ENCODE measurements around the gene BTNL3. TPM values are rescaled to one million over a fixed set of nuclear protein-coding genes. Genes with fewer than 3 reads are reported as not detected.
A peak's percentile ranks its signal among the peaks of the same experiment; 100 is the strongest.
"Not testable (repeated sequence)": the region's sequence is repeated elsewhere in the genome, so short reads cannot be mapped to it uniquely, and the experiment has no call there.

Gene BTNL3
- total RNA-seq, 2 donors from 2014 or later, result not detected

DNA sequence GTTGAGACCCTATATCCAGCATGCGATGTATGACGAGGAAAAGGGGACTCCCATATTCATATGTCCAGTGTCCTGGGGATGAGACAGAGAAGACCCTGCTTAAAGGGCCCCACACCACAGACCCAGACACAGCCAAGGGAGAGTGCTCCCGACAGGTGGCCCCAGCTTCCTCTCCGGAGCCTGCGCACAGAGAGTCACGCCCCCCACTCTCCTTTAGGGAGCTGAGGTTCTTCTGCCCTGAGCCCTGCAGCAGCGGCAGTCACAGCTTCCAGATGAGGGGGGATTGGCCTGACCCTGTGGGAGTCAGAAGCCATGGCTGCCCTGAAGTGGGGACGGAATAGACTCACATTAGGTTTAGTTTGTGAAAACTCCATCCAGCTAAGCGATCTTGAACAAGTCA is 17.1 kb downstream of the BTNL3 start:
- ATAC-seq, result no peak
- Mint-ChIP-seq H3K9me3 (no peaks in the 10 kb centered on the region), H3K36me3 (no peaks in the 10 kb centered on the region), H3K27ac (no peak overlapping the region)
- no peak for DNase-seq (ENCODE audit: low spot score in 2 of 2)

DNA sequence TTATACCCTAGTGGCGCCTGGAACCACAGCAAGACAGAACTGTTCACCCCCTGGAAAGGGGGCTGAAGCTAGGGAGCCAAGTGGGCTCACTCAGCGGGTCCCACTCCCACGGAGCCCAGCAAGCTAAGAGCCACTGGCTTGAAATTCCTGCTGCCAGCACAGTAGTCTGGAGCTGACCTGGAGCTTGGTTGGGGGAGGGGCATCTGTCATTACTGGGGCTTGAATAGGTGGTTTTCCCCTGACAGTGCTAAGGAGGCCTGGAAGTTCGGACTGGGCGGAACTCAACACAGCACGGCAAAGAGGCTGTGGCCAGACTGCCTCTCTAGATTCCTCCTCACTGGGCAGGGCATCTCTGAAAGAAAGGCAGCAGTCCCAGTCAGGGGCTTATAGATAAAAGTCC is 19.5 kb downstream of the BTNL3 start:
- Mint-ChIP-seq H3K27ac (no peak overlapping the region), H3K9me3 (no peaks in the 10 kb centered on the region), H3K36me3 (no peaks in the 10 kb centered on the region)
- ATAC-seq (no peak), DNase-seq (ENCODE audit: low spot score in 2 of 2) (no peak)

- not testable (repeated sequence) for H3K36me3 Mint-ChIP-seq, ATAC-seq
These were observed 21.4 kb downstream of the BTNL3 start for GRCh38 chr5:181010018-181010417.

GRCh38 chr5:181014654-181015053 is 26.0 kb downstream of the BTNL3 start:
- not testable (repeated sequence) for H3K9me3 Mint-ChIP-seq; H3K27ac Mint-ChIP-seq; ATAC-seq; H3K36me3 Mint-ChIP-seq; DNase-seq (ENCODE audit: low spot score in 2 of 2)

More at GRCh38 chr5:181010018-181010417, 21.4 kb downstream of the BTNL3 start:
- not testable (repeated sequence) for DNase-seq (ENCODE audit: low spot score in 2 of 2); H3K9me3 Mint-ChIP-seq; H3K27ac Mint-ChIP-seq

DNA sequence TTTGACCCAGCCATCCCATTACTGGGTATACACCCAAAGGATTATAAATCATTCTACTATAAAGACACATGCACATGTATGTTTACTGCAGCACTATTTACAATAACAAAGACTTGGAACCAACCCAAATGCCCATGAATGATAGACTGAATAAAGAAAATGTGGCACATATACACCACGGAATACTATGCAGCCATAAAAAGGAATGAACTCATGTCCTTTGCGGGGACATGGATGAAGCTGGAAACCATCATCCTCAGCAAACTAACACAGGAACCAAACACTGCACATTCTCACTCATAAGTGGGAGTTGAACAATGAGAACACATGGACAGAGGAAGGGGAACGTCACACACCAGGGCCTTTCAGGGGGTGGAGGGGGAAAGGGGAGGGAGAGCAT is 28.8 kb downstream of the BTNL3 start:
- not testable (repeated sequence) for ATAC-seq; H3K27ac Mint-ChIP-seq; DNase-seq (ENCODE audit: low spot score in 2 of 2)
- Mint-ChIP-seq H3K9me3 (peaks cover 12 to 13% of the 10 kb centered on the region in 2 donors), H3K36me3 (peaks cover 5 to 11% of the 10 kb centered on the region in 2 donors)

- Mint-ChIP-seq H3K27ac (no peak overlapping the region), H3K9me3 (peaks cover 18 to 22% of the 10 kb centered on the region in 2 donors), H3K36me3 (peaks cover 11% of the 10 kb centered on the region in 2 donors)
- DNase-seq (ENCODE audit: low spot score in 2 of 2) (no peak), ATAC-seq (no peak)
These were observed 32.0 kb downstream of the BTNL3 start for GRCh38 chr5:181020688-181021087.

GRCh38 chr5:181024245-181025064 is 35.8 kb downstream of the BTNL3 start:
- ATAC-seq (no peak), DNase-seq (ENCODE audit: low spot score in 2 of 2) (no peak)
- no peak overlapping the region for H3K27ac Mint-ChIP-seq
- H3K9me3 Mint-ChIP-seq, result peaks cover 18 to 22% of the 10 kb centered on the region in 2 donors
- peaks cover 11% of the 10 kb centered on the region in 2 donors for H3K36me3 Mint-ChIP-seq

- Mint-ChIP-seq H3K9me3 (peaks cover 5 to 11% of the 10 kb centered on the region in 2 donors), H3K27ac (no peak overlapping the region), H3K36me3 (peaks cover 0 to 5% of the 10 kb centered on the region in 2 donors)
- DNase-seq (ENCODE audit: low spot score in 2 of 2) (peak in 1 of 2 donors; percentile 44), ATAC-seq (no peak)
These were observed 38.9 kb downstream of the BTNL3 start for GRCh38 chr5:181027452-181028031.

DNA sequence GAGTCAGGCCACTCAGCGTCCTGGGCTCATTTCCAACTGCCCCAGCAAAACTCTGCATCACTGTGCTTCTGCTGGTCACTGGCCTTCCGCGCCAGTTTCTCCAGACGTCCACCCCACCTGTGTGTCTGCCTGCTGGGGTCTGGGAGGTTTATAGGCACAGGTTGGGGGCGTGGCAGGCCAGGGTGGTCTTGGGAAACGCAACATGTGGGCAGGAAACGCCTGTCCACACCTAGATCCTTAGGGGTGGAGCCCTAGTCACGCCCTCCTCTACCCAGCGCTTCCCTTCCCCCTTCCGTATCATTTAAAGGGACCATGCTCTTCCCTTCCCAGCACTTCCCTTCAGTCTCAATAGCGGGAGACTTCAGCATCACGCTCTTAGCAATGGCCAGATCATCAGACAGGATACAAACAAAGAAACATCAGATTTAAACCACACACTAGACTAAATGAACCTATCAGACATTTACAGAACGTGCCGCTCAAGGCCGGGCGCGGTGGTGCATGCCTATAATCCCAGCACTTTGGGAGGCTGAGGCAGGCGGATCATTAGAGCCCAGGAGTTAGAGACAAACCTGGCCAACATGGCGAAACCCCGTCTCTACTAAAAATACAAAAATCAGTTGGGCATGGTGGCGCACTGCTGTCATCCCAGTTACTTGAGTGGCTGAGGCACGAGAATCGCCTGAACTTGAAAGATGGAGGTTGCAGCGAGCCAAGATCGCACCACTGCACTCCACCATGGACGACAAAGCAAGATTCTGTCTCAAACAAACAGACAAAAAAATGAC is 39.6 kb downstream of the BTNL3 start:
- H3K9me3 Mint-ChIP-seq, result peaks cover 0 to 6% of the 10 kb centered on the region in 2 donors
- no peak overlapping the region for H3K27ac Mint-ChIP-seq
- peaks cover 0 to 5% of the 10 kb centered on the region in 2 donors for H3K36me3 Mint-ChIP-seq
- ATAC-seq (no peak), DNase-seq (ENCODE audit: low spot score in 2 of 2) (no peak)

- ATAC-seq (no peak), DNase-seq (ENCODE audit: low spot score in 2 of 2) (no peak)
- Mint-ChIP-seq H3K9me3 (peaks cover 0 to 3% of the 10 kb centered on the region in 2 donors), H3K36me3 (no peaks in the 10 kb centered on the region), H3K27ac (no peak overlapping the region)
These were observed 43.1 kb downstream of the BTNL3 start for GRCh38 chr5:181031716-181032115.

DNA sequence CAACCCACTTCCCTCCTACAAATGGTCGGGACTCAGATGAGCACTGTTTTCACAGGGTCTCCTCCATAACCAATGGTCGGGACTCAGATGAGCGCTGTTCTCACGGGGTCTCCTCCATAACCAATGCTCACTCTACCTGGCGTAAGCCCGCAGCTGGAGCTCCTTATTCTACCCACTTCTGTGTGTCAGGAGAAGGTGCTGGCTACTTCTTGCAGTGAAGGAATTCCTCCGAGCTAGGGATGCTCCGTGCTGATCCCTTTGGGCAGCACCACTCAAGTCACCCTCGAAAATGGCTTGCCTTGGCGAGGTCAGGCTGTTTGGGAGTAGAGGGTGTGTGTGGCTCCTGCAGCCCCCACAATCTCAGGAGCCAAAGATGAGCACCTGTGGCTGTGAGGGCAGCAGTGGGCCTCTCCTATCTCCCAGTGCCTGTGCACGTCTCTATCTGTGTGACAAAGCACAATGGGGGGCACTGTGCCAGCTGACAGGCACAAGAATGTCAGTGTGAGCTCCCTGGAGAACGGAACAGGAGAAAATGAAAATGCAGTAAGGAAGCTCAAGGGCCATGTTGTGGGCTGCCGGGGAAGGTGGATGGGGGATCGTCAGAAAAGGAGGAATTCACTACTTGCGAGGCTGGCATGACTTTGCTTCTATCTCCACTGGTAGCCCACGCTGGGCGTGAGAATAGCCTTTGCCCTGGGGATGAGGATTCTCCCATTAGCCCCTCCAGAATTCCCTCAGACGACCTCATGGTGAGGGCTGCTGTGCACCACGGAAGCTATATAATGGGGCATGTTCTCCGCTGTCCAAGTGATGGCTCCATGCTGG is 47.6 kb downstream of the BTNL3 start:
- ATAC-seq, result no peak
- Mint-ChIP-seq H3K27ac (no peak overlapping the region), H3K9me3 (peaks cover 0 to 3% of the 10 kb centered on the region in 2 donors), H3K36me3 (no peaks in the 10 kb centered on the region)
- DNase-seq (ENCODE audit: low spot score in 2 of 2), result no peak

GRCh38 chr5:181036816-181037364 is 48.2 kb downstream of the BTNL3 start:
- ATAC-seq, result no peak
- Mint-ChIP-seq H3K9me3 (peaks cover 0 to 2% of the 10 kb centered on the region in 2 donors), H3K27ac (no peak overlapping the region), H3K36me3 (no peaks in the 10 kb centered on the region)
- DNase-seq (ENCODE audit: low spot score in 2 of 2), result no peak

DNA sequence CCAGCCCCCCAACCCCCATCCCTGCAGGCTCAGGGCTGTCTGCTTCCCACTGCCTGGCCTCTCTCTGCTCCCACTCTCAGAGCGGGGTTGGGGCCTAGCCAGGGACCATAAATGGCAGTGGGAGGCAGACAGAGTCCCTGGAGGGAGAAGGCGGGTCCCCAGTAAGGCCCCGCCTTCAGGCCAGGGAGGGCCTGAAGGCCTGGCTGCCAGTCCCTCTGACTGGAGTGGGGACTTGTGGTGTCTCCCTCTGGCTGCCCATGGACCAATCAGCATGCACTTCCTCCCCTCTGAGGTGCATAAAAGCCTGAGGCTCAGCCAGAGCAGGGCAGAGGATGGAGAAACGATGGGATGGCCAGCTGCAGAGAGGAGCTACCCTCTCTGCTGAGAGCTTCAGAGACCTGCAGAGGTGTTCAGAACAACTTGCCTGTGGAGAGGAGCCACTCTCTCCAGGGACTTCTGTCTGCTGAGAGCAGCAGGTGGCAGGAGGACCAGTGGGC is 48.8 kb downstream of the BTNL3 start:
- no peak for DNase-seq (ENCODE audit: low spot score in 2 of 2)
- Mint-ChIP-seq H3K36me3 (no peaks in the 10 kb centered on the region), H3K9me3 (no peaks in the 10 kb centered on the region), H3K27ac (no peak overlapping the region)
- peak in 1 of 2 donors; percentile 24 for ATAC-seq

DNA sequence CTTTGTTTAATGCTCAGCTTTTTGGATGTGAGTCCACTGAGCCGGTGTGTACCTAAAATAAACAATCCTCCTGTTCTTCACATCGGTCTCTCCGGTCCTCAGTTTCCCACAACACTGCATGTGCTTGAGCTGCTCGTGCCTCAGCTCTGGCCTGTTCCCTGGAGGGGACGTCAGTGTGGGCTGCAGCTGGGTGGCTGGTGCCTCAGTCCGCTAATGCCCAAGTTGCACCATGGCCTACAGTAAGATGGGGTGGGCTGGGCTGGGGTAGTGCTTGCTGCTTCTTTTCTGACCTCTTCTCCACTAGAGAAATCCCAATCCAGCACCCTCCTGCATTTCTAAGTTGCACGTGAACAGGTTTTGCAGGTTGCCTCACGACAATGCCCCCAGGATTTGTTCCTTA is 50.8 kb downstream of the BTNL3 start:
- no peak for ATAC-seq
- H3K9me3 Mint-ChIP-seq, result no peaks in the 10 kb centered on the region
- no peaks in the 10 kb centered on the region for H3K36me3 Mint-ChIP-seq
- no peak overlapping the region for H3K27ac Mint-ChIP-seq
- DNase-seq (ENCODE audit: low spot score in 2 of 2), result no peak

DNA sequence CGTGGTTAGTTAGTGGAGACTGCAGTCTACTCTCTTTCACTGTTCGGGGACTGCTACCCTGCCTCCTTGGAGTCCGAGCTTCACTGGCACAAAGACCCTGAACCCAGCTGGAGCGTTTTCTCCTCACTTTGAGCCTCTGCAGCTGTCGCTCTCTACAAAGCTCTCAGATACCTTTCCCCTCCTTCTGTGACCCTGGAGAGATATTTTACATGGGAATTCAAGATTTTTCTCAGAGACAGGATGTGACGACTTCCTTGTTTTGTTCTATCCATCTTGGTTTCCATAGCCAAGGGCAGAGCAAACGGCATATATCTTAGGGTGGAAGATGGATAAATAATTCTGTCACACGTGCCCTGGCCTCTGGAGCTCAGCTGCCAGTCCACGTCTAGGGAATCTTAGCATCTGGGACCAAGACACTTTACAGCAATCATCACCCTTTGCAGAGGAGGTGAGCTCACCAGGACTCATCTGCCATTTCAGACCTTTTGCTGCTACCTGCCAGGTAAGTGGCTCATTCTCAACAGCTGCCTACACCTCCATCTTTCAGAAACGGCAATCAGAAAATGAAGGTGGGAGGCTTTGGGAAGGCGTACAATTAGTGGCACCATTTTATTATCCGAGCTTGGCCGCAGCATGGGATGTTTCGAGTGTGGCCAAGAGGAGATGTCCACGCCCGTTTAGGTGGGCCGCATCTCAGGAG is 51.4 kb downstream of the BTNL3 start, which contains the start of gene BTNL9:
Gene BTNL9, plus strand, starts transcription at position 336 of the 700 bp plus-strand sequence. CDS start 5,224 bp downstream, outside the sequence.
- DNase-seq (ENCODE audit: low spot score in 2 of 2) (no peak), ATAC-seq (no peak)
- Mint-ChIP-seq H3K27ac (no peak within 1 kb of the TSS), H3K9me3 (no peaks in the 10 kb centered on the region), H3K36me3 (no peaks in the 10 kb centered on the region)
